A549 (cell line): ENCODE data around the gene DNAJC7. TPM values are rescaled to one million over a fixed set of nuclear protein-coding genes. Genes with fewer than 3 reads are reported as not detected.
"Not testable (repeated sequence)": the region's sequence is repeated elsewhere in the genome, so short reads cannot be mapped to it uniquely, and the experiment has no call there.

Experiments
- ATAC-seq, 2 experiments: fragments of 200-7000 bp in 1 of 2; fragments of >200 bp in 1 of 2; cut with Nextera tagmentation in 1 of 2; cut with Tn5 transposase in 1 of 2; 3 replicates each; pipeline versions ENCODE4 v1.8.0 to v1.9.1; 2018 to 2020; ENCODE audit warnings: mild to moderate bottlenecking in 1 of 2, moderate library complexity in 1 of 2
- CTCF ChIA-PET: fragments of 300-600 bp; sonication (Branson Sonifier 250); formaldehyde crosslinking; extraction: SDS; loops from one replicate; lab custom pipeline; 2021; ENCODE audit warnings: antibody characterized with exemption, inconsistent platforms; lab: Yijun Ruan, JAX
- POLR2A ChIA-PET: fragments of 350-600 bp; formaldehyde crosslinking; extraction: SDS; loops from one replicate; lab custom pipeline; 2021; ENCODE audit warnings: antibody characterized with exemption, inconsistent platforms; lab: Yijun Ruan, JAX
- DNase-seq, 2 experiments: peaks; one replicate each; pipeline versions ENCODE4 v3.0.0 to v3.0.0-alpha.2; 2011 to 2016; ENCODE audit warnings: low read depth in 1 of 2, low spot score in 1 of 2
- FAIRE-seq: peaks from 2 replicates; lab custom pipeline; 2011; peaks lifted over from hg19 to GRCh38; lab: Jason Lieb, UNC
- H3K27ac ChIP-seq, 2 experiments: fragments of >200 bp; sonication (Bioruptor Twin); formaldehyde crosslinking; 3 replicates each; pipeline ENCODE4 v1.5.1; 2016 to 2017
- H3K4me1 ChIP-seq: fragments of >200 bp; sonication (Bioruptor Twin); formaldehyde crosslinking; 3 replicates; pipeline ENCODE4 v1.6.1; 2016
- H3K4me2 ChIP-seq: fragments of >200 bp; sonication (Bioruptor Twin); formaldehyde crosslinking; 3 replicates; pipeline ENCODE4 v1.6.1; 2016
- H3K4me3 ChIP-seq: fragments of >200 bp; sonication (Bioruptor Twin); formaldehyde crosslinking; 3 replicates; pipeline ENCODE4 v1.5.1; 2016
- H3K9me3 ChIP-seq: fragments of >200 bp; sonication (Bioruptor Twin); formaldehyde crosslinking; 3 replicates; pipeline ENCODE4 v1.6.1; 2016
- CBX2 ChIP-seq: fragments of 200-600 bp; sonication (generic); IDR thresholded peaks from 2 replicates; pipeline ENCODE4 v1.6.1; 2016; ENCODE audit warnings: low read depth, mild to moderate bottlenecking, borderline replicate concordance
- CBX8 ChIP-seq: fragments of 200-600 bp; sonication (generic); IDR thresholded peaks from 2 replicates; pipeline ENCODE4 v1.6.1; 2016
- CEBPB ChIP-seq, 2 experiments: fragments of >200 bp in 1 of 2; sonication (Bioruptor Twin) in 1 of 2; formaldehyde crosslinking in 1 of 2; IDR thresholded peaks; 2 replicates each; pipeline ENCODE4 v1.6.1; 2012 to 2016
- CHD4 ChIP-seq: fragments of 200-600 bp; sonication (generic); IDR thresholded peaks from 2 replicates; pipeline ENCODE4 v1.6.1; 2016; ENCODE audit warnings: antibody characterized with exemption, mild to moderate bottlenecking, borderline replicate concordance
- CTCF ChIP-seq: fragments of >200 bp; sonication (Bioruptor Twin); formaldehyde crosslinking; IDR thresholded peaks from 3 replicates; pipeline ENCODE4 v1.5.1; 2016
- ELK1 ChIP-seq: fragments of 150-350 bp; IDR thresholded peaks from 2 replicates; pipeline ENCODE4 v1.6.1; 2014; ENCODE audit warnings: low read depth, mild to moderate bottlenecking, low read length
- EP300 ChIP-seq, 2 experiments: fragments of >200 bp; sonication (Bioruptor Twin); formaldehyde crosslinking; IDR thresholded peaks; 2 replicates in 1 of 2; 3 replicates in 1 of 2; pipeline ENCODE4 v1.6.1; 2016 to 2017
- FOSL2 ChIP-seq, 2 experiments: fragments of 450-650 bp in 1 of 2; fragments of >200 bp in 1 of 2; sonication (Bioruptor Twin) in 1 of 2; formaldehyde crosslinking; IDR thresholded peaks; 2 replicates each; pipeline versions ENCODE4 v1.5.0 to v1.6.1; 2016 to 2020; ENCODE audit warnings: mild to moderate bottlenecking in 1 of 2, moderate library complexity in 1 of 2
- FOXS1 ChIP-seq: fragments of 250-450 bp; sonication (Bioruptor Pico); IDR thresholded peaks from 2 replicates; pipeline ENCODE4 v1.5.0; 2020; ENCODE audit warnings: mild to moderate bottlenecking, moderate library complexity
- GATA3 ChIP-seq: IDR thresholded peaks from 2 replicates; pipeline ENCODE4 v1.6.1; 2012; ENCODE audit warnings: borderline replicate concordance
- HDAC2 ChIP-seq: fragments of 200-600 bp; sonication (generic); IDR thresholded peaks from 2 replicates; pipeline ENCODE4 v1.6.1; 2016
- HOXB13 ChIP-seq: fragments of 250-450 bp; sonication (Bioruptor Pico); IDR thresholded peaks from 2 replicates; pipeline ENCODE4 v1.5.0; 2020; ENCODE audit warnings: low read depth, mild to moderate bottlenecking, moderate library complexity
- HOXB5 ChIP-seq: fragments of 250-450 bp; sonication (Bioruptor Pico); IDR thresholded peaks from 2 replicates; pipeline ENCODE4 v1.5.0; 2020; ENCODE audit warnings: mild to moderate bottlenecking, moderate library complexity
- JUN ChIP-seq, 2 experiments: fragments of >200 bp; sonication (Bioruptor Twin); formaldehyde crosslinking; IDR thresholded peaks; 2 replicates in 1 of 2; 3 replicates in 1 of 2; pipeline ENCODE4 v1.6.1; 2016 to 2017
- KDM1A ChIP-seq: fragments of 200-600 bp; sonication (generic); IDR thresholded peaks from 2 replicates; pipeline ENCODE4 v1.6.1; 2016; ENCODE audit warnings: low read depth, mild to moderate bottlenecking
- MAX ChIP-seq: IDR thresholded peaks from 2 replicates; pipeline ENCODE4 v1.6.1; 2012
- MYC ChIP-seq: IDR thresholded peaks from 2 replicates; pipeline ENCODE4 v1.6.1; 2012; ENCODE audit warnings: mild to moderate bottlenecking, inconsistent platforms, low read length, improper control_type of control experiment, borderline replicate concordance
- NFE2L2 ChIP-seq: fragments of 150-350 bp; conservative IDR thresholded peaks from 2 replicates; pipeline ENCODE4 v1.6.1; 2014; ENCODE audit warnings: low read length
- NPAS2 ChIP-seq: fragments of 250-450 bp; sonication (Bioruptor Pico); IDR thresholded peaks from 2 replicates; pipeline ENCODE4 v1.8.0; 2022; ENCODE audit warnings: mild to moderate bottlenecking, moderate library complexity, borderline replicate concordance
- PHF8 ChIP-seq: fragments of 200-600 bp; sonication (generic); IDR thresholded peaks from 2 replicates; pipeline ENCODE4 v1.6.1; 2016; ENCODE audit warnings: low read depth, mild to moderate bottlenecking, antibody characterized with exemption, moderate library complexity, borderline replicate concordance
- POLR2A ChIP-seq: IDR thresholded peaks from 2 replicates; pipeline ENCODE4 v1.6.1; 2012; ENCODE audit warnings: mild to moderate bottlenecking, low read length
- RAD21 ChIP-seq, 2 experiments: fragments of >200 bp in 1 of 2; sonication (Bioruptor Twin) in 1 of 2; formaldehyde crosslinking in 1 of 2; IDR thresholded peaks in 1 of 2; conservative IDR thresholded peaks in 1 of 2; 2 replicates in 1 of 2; 3 replicates in 1 of 2; pipeline ENCODE4 v1.6.1; 2012 to 2018; ENCODE audit warnings: inconsistent platforms in 1 of 2
- SMC3 ChIP-seq: fragments of >200 bp; sonication (Bioruptor Twin); formaldehyde crosslinking; IDR thresholded peaks from 3 replicates; pipeline ENCODE4 v1.6.1; 2018; ENCODE audit warnings: inconsistent platforms
- WGBS: methylation state at CpG from one replicate; pipeline ENCODE4 v1.1.6; 2017; ENCODE audit errors: missing lambda C conversion rate; 5-methylcytosine and 5-hydroxymethylcytosine counted together
- polyA plus RNA-seq, 4 experiments: library from polyadenylated mRNA; depleted of rRNA in 3 of 4; stranded (reverse); fragments of >200 nt; fragmentation: RNase III in 1 of 4; extraction: RNeasy Plus Mini Kit Qiagen cat#74134 plus additional on column Dnase treatment in 1 of 4; gene quantifications; 2 replicates in 3 of 4; 3 replicates in 1 of 4; pipeline ENCODE4 v1.2.3, GENCODE V29; 2011 to 2017
- TF ChIP-seq, protein P1 (sequence below): IDR thresholded peaks from 2 replicates; pipeline ENCODE4 v1.6.1; 2012; ENCODE audit warnings: low read depth, borderline replicate concordance
- TF ChIP-seq, protein P2 (sequence below): fragments of >200 bp; sonication (Bioruptor Twin); formaldehyde crosslinking; IDR thresholded peaks from 3 replicates; pipeline ENCODE4 v1.6.1; 2016

DNAJC7 gene
- polyA plus RNA-seq, 2 of the 4 experiments (the other 2 are of a cell fraction): 95.3 to 148 TPM

DNA sequence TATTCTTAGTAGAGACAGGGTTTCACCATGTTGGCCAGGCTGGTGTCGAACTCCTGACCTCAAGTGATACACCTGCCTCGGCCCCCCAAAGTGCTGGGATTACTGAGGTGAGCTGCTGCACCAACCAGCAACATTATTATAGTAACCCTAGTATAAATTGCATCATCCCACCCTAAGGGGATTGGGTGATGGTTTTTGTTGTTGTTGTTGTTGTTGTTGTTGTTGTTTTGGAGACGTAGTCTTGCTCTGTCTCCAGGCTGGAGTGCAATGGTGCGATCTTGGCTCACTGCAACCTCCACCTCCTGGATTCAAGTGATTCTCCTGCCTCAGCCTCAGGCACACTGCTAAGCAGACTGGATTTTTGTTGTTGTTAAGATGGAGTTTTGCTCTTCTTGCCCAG lies 85.5 kb downstream of the DNAJC7 start:
- POLR2A ChIA-PET: interaction anchor here (2.7 kb wide), 1 partner anchor 12 kb away, joined by 47 read pairs; the partner anchor contains the start of gene ACLY
- H3K4me3 ChIP-seq, ATAC-seq, FAIRE-seq, DNase-seq: not testable (repeated sequence)
- CTCF ChIA-PET: interaction anchor here (1.0 to 12.8 kb wide), 3 partner anchors 17 to 95 kb away, joined by 4 to 122 read pairs (median 4); partner anchors contain the start of gene CNP
- H3K27ac ChIP-seq: peak overlapping the region in 1 of 2 experiments; percentile 89; a peak in 2 of 6 replicates
- H3K4me2 ChIP-seq: peak overlapping the region; percentile 81
- peaks cover 27% of the 10 kb centered on the region for H3K4me1 ChIP-seq
- 0 out of 4 replicates have a peak, but pooled peaks of 1 of the 2 experiments have one; percentile 4 for TF ChIP-seq CEBPB (IDR thresholded peaks at IDR 0.05)
- TF ChIP-seq, all 56 proteins: peak for 1; not testable (repeated sequence) for 55
- 89% methylated on average over 4 of the region's 4 CpGs for WGBS
- H3K9me3 ChIP-seq: not testable (repeated sequence)

GRCh38 chr17:41930833-41931156 lies 86.4 kb downstream of the DNAJC7 start:
- H3K27ac ChIP-seq: peak overlapping the region; percentile 76 to 89
- peak; percentile 80; the same call in 1 of the 2 replicates for TF ChIP-seq HOXB5 (CRISPR knock-in tag)
- TF ChIP-seq, all 56 proteins: peak for 1; not testable (repeated sequence) for 55
- Histone ChIP-seq H3K4me3 (peak overlapping the region; percentile 55), H3K4me1 (peaks cover 31% of the 10 kb centered on the region), H3K4me2 (peak overlapping the region; percentile 81)
- H3K9me3 ChIP-seq, FAIRE-seq, DNase-seq: not testable (repeated sequence)
- ATAC-seq: peak; percentile 62 to 69; a peak in 4 of 6 replicates
- ChIA-PET POLR2A (interaction anchor here (0.5 to 2.7 kb wide), 27 partner anchors 9 to 1067 kb away, joined by 3 to 47 read pairs (median 4); partner anchors contain the start of genes ACLY, CNP, DNAJC7 and JUP), CTCF (interaction anchor here (0.7 to 12.8 kb wide), 25 partner anchors 9 to 193 kb away, joined by 3 to 122 read pairs (median 3); partner anchors contain the start of genes ACLY, CNP, NKIRAS2 and P3H4)
- WGBS: 57% methylated on average over 18 of the region's 18 CpGs

- ATAC-seq (peak; percentile 99), DNase-seq (peak; percentile 98 to 99), FAIRE-seq (peak; percentile 73)
- H3K27ac ChIP-seq: peak within 1 kb of the TSS; percentile 76 to 89
- H3K9me3 ChIP-seq: no peaks in the 10 kb centered on the region
- 2% methylated on average over 43 of the region's 43 CpGs for WGBS
- POLR2A ChIA-PET: interaction anchor here (0.5 to 2.7 kb wide), 27 partner anchors 9 to 1068 kb away, joined by 3 to 47 read pairs (median 4); partner anchors contain the start of genes ACLY, CNP, DNAJC7 and JUP
- peaks cover 35% of the 10 kb centered on the region for H3K4me1 ChIP-seq
- CTCF ChIA-PET: interaction anchor here (0.7 to 12.8 kb wide), 29 partner anchors 8 to 251 kb away, joined by 3 to 122 read pairs (median 3); partner anchors contain the start of genes ACLY, CNP, HAP1 and NKIRAS2
- H3K4me2 ChIP-seq: peak within 1 kb of the TSS; percentile 81
- H3K4me3 ChIP-seq: peak within 1 kb of the TSS; percentile 55
- no peak for TF ChIP-seq FOSL2 (IDR thresholded peaks at IDR 0.05)
- TF ChIP-seq FOSL2 (CRISPR knock-in tag; IDR thresholded peaks at IDR 0.05): peak; percentile 43; the same call in 1 of the 2 replicates
- peak in 1 of 2 experiments; percentile 67; a peak in 1 of 4 replicates for TF ChIP-seq CEBPB (IDR thresholded peaks at IDR 0.05)
- no peak for TF ChIP-seq NPAS2 (CRISPR knock-in tag)
- peak; percentile 93 for TF ChIP-seq MAX
- TF ChIP-seq POLR2A: peak; percentile 90
- peak; percentile 45 for TF ChIP-seq CTCF
- 0 out of 2 replicates have a peak, but pooled peaks have one; percentile 63 for TF ChIP-seq HDAC2
- TF ChIP-seq SMC3: peak; percentile 60
- TF ChIP-seq, protein P1, sequence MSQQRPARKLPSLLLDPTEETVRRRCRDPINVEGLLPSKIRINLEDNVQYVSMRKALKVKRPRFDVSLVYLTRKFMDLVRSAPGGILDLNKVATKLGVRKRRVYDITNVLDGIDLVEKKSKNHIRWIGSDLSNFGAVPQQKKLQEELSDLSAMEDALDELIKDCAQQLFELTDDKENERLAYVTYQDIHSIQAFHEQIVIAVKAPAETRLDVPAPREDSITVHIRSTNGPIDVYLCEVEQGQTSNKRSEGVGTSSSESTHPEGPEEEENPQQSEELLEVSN: peak; percentile 91
- TF ChIP-seq KDM1A: peak; percentile 74
- no peak; a peak in 1 of 5 replicates for TF ChIP-seq EP300 (IDR thresholded peaks at IDR 0.05)
- no peak for TF ChIP-seq FOXS1 (CRISPR knock-in tag)
- peak; percentile 49 to 56; a peak in 4 of 5 replicates for TF ChIP-seq RAD21 (conservative IDR thresholded peaks at IDR 0.05 in 1 of 2, IDR thresholded peaks at IDR 0.05 in 1 of 2)
- peak; percentile 85 to 96; a peak in 4 of 5 replicates for TF ChIP-seq JUN (IDR thresholded peaks at IDR 0.05)
- TF ChIP-seq NFE2L2: no peak
- TF ChIP-seq PHF8: peak; percentile 40; the same call in 1 of the 2 replicates
- TF ChIP-seq, protein P2, sequence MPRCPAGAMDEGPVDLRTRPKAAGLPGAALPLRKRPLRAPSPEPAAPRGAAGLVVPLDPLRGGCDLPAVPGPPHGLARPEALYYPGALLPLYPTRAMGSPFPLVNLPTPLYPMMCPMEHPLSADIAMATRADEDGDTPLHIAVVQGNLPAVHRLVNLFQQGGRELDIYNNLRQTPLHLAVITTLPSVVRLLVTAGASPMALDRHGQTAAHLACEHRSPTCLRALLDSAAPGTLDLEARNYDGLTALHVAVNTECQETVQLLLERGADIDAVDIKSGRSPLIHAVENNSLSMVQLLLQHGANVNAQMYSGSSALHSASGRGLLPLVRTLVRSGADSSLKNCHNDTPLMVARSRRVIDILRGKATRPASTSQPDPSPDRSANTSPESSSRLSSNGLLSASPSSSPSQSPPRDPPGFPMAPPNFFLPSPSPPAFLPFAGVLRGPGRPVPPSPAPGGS: peak; percentile 92
- TF ChIP-seq CHD4: peak; percentile 96
- TF ChIP-seq CBX2: no peak
- peak; percentile 28; the same call in 1 of the 2 replicates for TF ChIP-seq MYC
- TF ChIP-seq ELK1: peak; percentile 88; the same call in 1 of the 2 replicates
- TF ChIP-seq CBX8: no peak
- no peak for TF ChIP-seq HOXB13
- peak; percentile 20; the same call in 1 of the 2 replicates for TF ChIP-seq GATA3
Measured at GRCh38 chr17:41930009-41930832, 87.0 kb downstream of the DNAJC7 start, which contains the start of gene ODAD4. Gene ODAD4, plus strand, starts transcription at chr17:41930617. Its CDS starts 107 bp downstream, at chr17:41930724.
